MCF 10A (cell line): ENCODE measurements around the gene NAT14. TPM values are rescaled to one million over a fixed set of nuclear protein-coding genes. Genes with fewer than 3 reads are reported as not detected.

Experiments
- BruUV-seq: library from RNA; stranded (reverse); fragments of 400-500 nt; replicated peaks from 2 replicates; lab custom pipeline; 2021; lab: Mats Ljungman, UMichigan
- CTCF ChIA-PET: fragments of 300-600 bp; sonication (Branson Sonifier 250); formaldehyde crosslinking; extraction: SDS; loops from one replicate; lab custom pipeline; 2021; ENCODE audit warnings: antibody characterized with exemption, inconsistent platforms; lab: Yijun Ruan, JAX
- POLR2A ChIA-PET: fragments of 300-600, 350-650 bp; sonication (Branson Sonifier 250); formaldehyde crosslinking; extraction: SDS; loops from one replicate; lab custom pipeline; 2020; ENCODE audit warnings: antibody characterized with exemption, inconsistent platforms; lab: Yijun Ruan, JAX
- DNase-seq: peaks from one replicate; pipeline ENCODE4 v3.0.0-alpha.2; 2018; ENCODE audit not compliant: unreplicated experiment
- H3K27ac Mint-ChIP-seq: one replicate; pipeline ENCODE4 v1.8.0; 2022; ENCODE audit warnings: mild to moderate bottlenecking, low read depth, mixed read lengths; ENCODE audit not compliant: unreplicated experiment
- H3K27me3 Mint-ChIP-seq: one replicate; pipeline ENCODE4 v1.8.0; 2022; ENCODE audit warnings: mixed read lengths; ENCODE audit not compliant: insufficient read depth, unreplicated experiment
- H3K36me3 Mint-ChIP-seq: one replicate; pipeline ENCODE4 v1.8.0; 2022; ENCODE audit warnings: mild to moderate bottlenecking, moderate library complexity, mixed read lengths; ENCODE audit not compliant: insufficient read depth, unreplicated experiment
- H3K4me1 Mint-ChIP-seq: one replicate; pipeline ENCODE4 v1.8.0; 2022; ENCODE audit warnings: mixed read lengths; ENCODE audit not compliant: insufficient read depth, unreplicated experiment
- H3K4me3 Mint-ChIP-seq: one replicate; pipeline ENCODE4 v1.8.0; 2022; ENCODE audit warnings: mild to moderate bottlenecking, moderate library complexity, mixed read lengths; ENCODE audit not compliant: unreplicated experiment
- H3K9me3 Mint-ChIP-seq: one replicate; pipeline ENCODE4 v1.8.0; 2022; ENCODE audit warnings: mixed read lengths; ENCODE audit not compliant: unreplicated experiment
- CTCF ChIP-seq: fragments of 200-600 bp; IDR thresholded peaks from one replicate; pipeline ENCODE4 v1.8.0; 2022; ENCODE audit warnings: antibody characterized with exemption, mild to moderate bottlenecking; ENCODE audit not compliant: unreplicated experiment
- intact Hi-C: fragments of 100-400 bp; cut with micrococcal nuclease; formaldehyde crosslinking; loops from 2 replicates; pipeline ENCODE4 v1.14.1; 2022
- total RNA-seq: library from RNA; stranded (reverse); gene quantifications from 2 replicates; pipeline ENCODE4 v1.2.3, GENCODE V29; 2022

The NAT14 gene
- total RNA-seq, 1 experiment from 2014 or later, result 22.8 TPM

GRCh38 chr19:55492362-55492944 is 7.5 kb downstream of the NAT14 start:
- Mint-ChIP-seq H3K36me3 (peaks cover 5% of the 10 kb centered on the region), H3K4me1 (peaks cover 21% of the 10 kb centered on the region), H3K27me3 (no peaks in the 10 kb centered on the region), H3K4me3 (no peak overlapping the region), H3K9me3 (no peaks in the 10 kb centered on the region), H3K27ac (no peak overlapping the region)
- peak; percentile 58 for DNase-seq
- intact Hi-C loops, result no loop called here
- ChIA-PET POLR2A (interaction anchor here (0.9 to 1.0 kb wide), 2 partner anchors 12 to 17 kb away, joined by 3 to 4 read pairs; partner anchors contain the start of gene ZNF628), CTCF (interaction anchor here (0.6 to 6.2 kb wide), 5 partner anchors 9 to 403 kb away, joined by 3 to 51 read pairs (median 4); no protein-coding TSS in a partner anchor)
- no TSS peak for BruUV-seq
- TF ChIP-seq CTCF, result no peak

- intact Hi-C loops, result no loop called here
- ChIA-PET CTCF (interaction anchor here (0.6 to 6.2 kb wide), 3 partner anchors 8 to 26 kb away, joined by 3 to 51 read pairs (median 11); no protein-coding TSS in a partner anchor), POLR2A (no interaction called here)
- DNase-seq, result no peak
- H3K9me3 Mint-ChIP-seq, result no peaks in the 10 kb centered on the region
- no peak for TF ChIP-seq CTCF
- peaks cover 17% of the 10 kb centered on the region for H3K4me1 Mint-ChIP-seq
- peaks cover 5% of the 10 kb centered on the region for H3K36me3 Mint-ChIP-seq
- no peak overlapping the region for H3K27ac Mint-ChIP-seq
- H3K4me3 Mint-ChIP-seq, result no peak overlapping the region
- BruUV-seq, result no TSS peak
- H3K27me3 Mint-ChIP-seq, result no peaks in the 10 kb centered on the region
Measured at GRCh38 chr19:55493052-55493644, 8.2 kb downstream of the NAT14 start.

- ChIA-PET POLR2A (no interaction called here), CTCF (interaction anchor here (1.2 to 6.2 kb wide), 2 partner anchors 11 to 27 kb away, joined by 3 to 51 read pairs; no protein-coding TSS in a partner anchor)
- Mint-ChIP-seq H3K9me3 (no peaks in the 10 kb centered on the region), H3K4me3 (no peak overlapping the region), H3K4me1 (peaks cover 17% of the 10 kb centered on the region), H3K27ac (no peak overlapping the region), H3K27me3 (no peaks in the 10 kb centered on the region), H3K36me3 (peaks cover 5% of the 10 kb centered on the region)
- no peak for DNase-seq
- intact Hi-C loops, result no loop called here
- TF ChIP-seq CTCF, result no peak
- no TSS peak for BruUV-seq
Measured at GRCh38 chr19:55493645-55494171, 8.7 kb downstream of the NAT14 start.

- Mint-ChIP-seq H3K27ac (no peak overlapping the region), H3K27me3 (no peaks in the 10 kb centered on the region), H3K4me3 (no peak overlapping the region), H3K9me3 (no peaks in the 10 kb centered on the region), H3K4me1 (peaks cover 17% of the 10 kb centered on the region), H3K36me3 (peaks cover 5% of the 10 kb centered on the region)
- CTCF ChIA-PET, result interaction anchor here (0.7 to 6.2 kb wide), 7 partner anchors 11 to 203 kb away, joined by 3 to 51 read pairs (median 3); partner anchors contain the start of gene U2AF2
- intact Hi-C loops, result no loop called here
- BruUV-seq, result no TSS peak
- no peak for TF ChIP-seq CTCF
- DNase-seq, result peak; percentile 19
- POLR2A ChIA-PET, result no interaction called here
Measured at GRCh38 chr19:55494172-55494761, 9.3 kb downstream of the NAT14 start.
